Lower leg skin (tissue), 3 donors: ENCODE data around the gene RTL5.

Source experiments
- CTCF ChIP-seq, 3 donors: fragments of 450-650 bp; IDR thresholded peaks; one replicate each; pipeline ENCODE4 v1.5.1; 2016; ENCODE audit warnings: antibody characterized with exemption in 3 of 3, mild to moderate bottlenecking in 3 of 3, moderate library complexity in 2 of 3
- POLR2A ChIP-seq, 2 donors: fragments of 450-650 bp; IDR thresholded peaks; one replicate each; pipeline ENCODE4 v1.6.1; 2016 to 2017; ENCODE audit warnings: antibody characterized with exemption in 2 of 2, mild to moderate bottlenecking in 1 of 2, moderate library complexity in 1 of 2

GRCh38 chrX:72114807-72115206 is 16.9 kb downstream of the RTL5 start:
- TF ChIP-seq CTCF (IDR thresholded peaks at IDR 0.05) (no peak), POLR2A (IDR thresholded peaks at IDR 0.05) (no peak)
